Activated naive CD4-positive, alpha-beta T cell treated with anti-CD3 and anti-CD28 coated beads for 36 hours (primary cell): ENCODE measurements around the gene STXBP6. TPM values are rescaled to one million over a fixed set of nuclear protein-coding genes. Genes with fewer than 3 reads are reported as not detected.
"Not testable (repeated sequence)": the region's sequence is repeated elsewhere in the genome, so short reads cannot be mapped to it uniquely, and the experiment has no call there.

ENCODE experiments used
- CTCF ChIA-PET: fragments of 350-600 bp; sonication (Branson Sonifier 250); formaldehyde crosslinking; loops from one replicate; lab custom pipeline; 2021; ENCODE audit warnings: antibody characterized with exemption; lab: Charles Lee
- DNase-seq: peaks from one replicate; pipeline ENCODE4 v3.0.0-alpha.2; 2020
- H3K27ac Mint-ChIP-seq: one replicate; pipeline ENCODE4 v1.8.0; 2021; ENCODE audit warnings: mild to moderate bottlenecking, mixed read lengths
- H3K27me3 Mint-ChIP-seq: one replicate; pipeline ENCODE4 v1.8.0; 2021; ENCODE audit warnings: low read depth, mixed read lengths
- H3K36me3 Mint-ChIP-seq: one replicate; pipeline ENCODE4 v1.8.0; 2021; ENCODE audit warnings: low read depth, mixed read lengths
- H3K4me1 Mint-ChIP-seq: one replicate; pipeline ENCODE4 v1.8.0; 2021; ENCODE audit warnings: low read depth, mixed read lengths
- H3K4me3 Mint-ChIP-seq: one replicate; pipeline ENCODE4 v1.8.0; 2021; ENCODE audit warnings: mild to moderate bottlenecking, moderate library complexity, mixed read lengths
- H3K9me3 Mint-ChIP-seq: one replicate; pipeline ENCODE4 v1.8.0; 2021; ENCODE audit warnings: mixed read lengths
- intact Hi-C: fragments of 100-400 bp; cut with micrococcal nuclease; formaldehyde crosslinking; loops from one replicate; pipeline ENCODE4 v1.15.1; 2023
- total RNA-seq, 2 experiments: library from RNA; stranded (reverse); gene quantifications; one replicate each; pipeline ENCODE4 v1.2.3, GENCODE V29; 2021

STXBP6 gene
- total RNA-seq, 2 experiments from 2014 or later: not detected

GRCh38 chr14:24809135-24809534, 240.8 kb downstream of the STXBP6 start:
- H3K4me3 Mint-ChIP-seq: no peak overlapping the region
- no peak for DNase-seq
- peaks cover 7% of the 10 kb centered on the region for H3K27me3 Mint-ChIP-seq
- no peaks in the 10 kb centered on the region for H3K4me1 Mint-ChIP-seq
- intact Hi-C loops: loop anchor here (5.0 kb wide), 1 partner anchor 588 kb away; no protein-coding TSS in a partner anchor
- no peak overlapping the region for H3K27ac Mint-ChIP-seq
- no peaks in the 10 kb centered on the region for H3K36me3 Mint-ChIP-seq
- H3K9me3 Mint-ChIP-seq: no peaks in the 10 kb centered on the region
- CTCF ChIA-PET: no interaction called here

- H3K4me3 Mint-ChIP-seq: no peak overlapping the region
- intact Hi-C loops: loop anchor here (5.0 kb wide), 1 partner anchor 589 kb away; no protein-coding TSS in a partner anchor
- DNase-seq: no peak
- H3K36me3 Mint-ChIP-seq: no peaks in the 10 kb centered on the region
- H3K27ac Mint-ChIP-seq: no peak overlapping the region
- CTCF ChIA-PET: interaction anchor here (0.7 kb wide), 1 partner anchor 24 kb away, joined by 3 read pairs; no protein-coding TSS in a partner anchor
- H3K9me3 Mint-ChIP-seq: no peaks in the 10 kb centered on the region
- no peaks in the 10 kb centered on the region for H3K4me1 Mint-ChIP-seq
- peaks cover 7% of the 10 kb centered on the region for H3K27me3 Mint-ChIP-seq
Observed at GRCh38 chr14:24808412-24808811, 241.5 kb downstream of the STXBP6 start.

GRCh38 chr14:24806061-24806678, 243.8 kb downstream of the STXBP6 start:
- DNase-seq: peak; percentile 68
- intact Hi-C loops: loop anchor here (1.0 to 5.0 kb wide), 3 partner anchors 326 to 591 kb away; no protein-coding TSS in a partner anchor
- H3K27ac Mint-ChIP-seq: no peak overlapping the region
- H3K9me3 Mint-ChIP-seq: no peaks in the 10 kb centered on the region
- peaks cover 7% of the 10 kb centered on the region for H3K27me3 Mint-ChIP-seq
- no peak overlapping the region for H3K4me3 Mint-ChIP-seq
- no peaks in the 10 kb centered on the region for H3K36me3 Mint-ChIP-seq
- CTCF ChIA-PET: interaction anchor here (0.8 to 3.3 kb wide), 6 partner anchors 14 to 325 kb away, joined by 3 to 15 read pairs (median 4); no protein-coding TSS in a partner anchor
- H3K4me1 Mint-ChIP-seq: no peaks in the 10 kb centered on the region

GRCh38 chr14:24804552-24805212, 245.3 kb downstream of the STXBP6 start:
- Mint-ChIP-seq H3K4me1 (no peaks in the 10 kb centered on the region), H3K27me3 (peaks cover 7% of the 10 kb centered on the region), H3K36me3 (no peaks in the 10 kb centered on the region), H3K27ac (no peak overlapping the region), H3K9me3 (no peaks in the 10 kb centered on the region), H3K4me3 (no peak overlapping the region)
- CTCF ChIA-PET: interaction anchor here (2.3 to 3.3 kb wide), 2 partner anchors 95 to 327 kb away, joined by 7 to 15 read pairs; no protein-coding TSS in a partner anchor
- no peak for DNase-seq
- intact Hi-C loops: loop anchor here (5.0 kb wide), 1 partner anchor 593 kb away; no protein-coding TSS in a partner anchor

- no peaks in the 10 kb centered on the region for H3K36me3 Mint-ChIP-seq
- DNase-seq: no peak
- CTCF ChIA-PET: interaction anchor here (2.3 kb wide), 1 partner anchor 94 kb away, joined by 7 read pairs; no protein-coding TSS in a partner anchor
- no peaks in the 10 kb centered on the region for H3K9me3 Mint-ChIP-seq
- peaks cover 7% of the 10 kb centered on the region for H3K27me3 Mint-ChIP-seq
- intact Hi-C loops: no loop called here
- no peak overlapping the region for H3K4me3 Mint-ChIP-seq
- no peak overlapping the region for H3K27ac Mint-ChIP-seq
- H3K4me1 Mint-ChIP-seq: no peaks in the 10 kb centered on the region
Observed at GRCh38 chr14:24803933-24804494, 245.9 kb downstream of the STXBP6 start.

GRCh38 chr14:24803426-24803825, 246.5 kb downstream of the STXBP6 start:
- H3K9me3 Mint-ChIP-seq, H3K36me3 Mint-ChIP-seq, DNase-seq, H3K4me1 Mint-ChIP-seq, H3K4me3 Mint-ChIP-seq, CTCF ChIA-PET, H3K27ac Mint-ChIP-seq, H3K27me3 Mint-ChIP-seq, intact Hi-C loops: not testable (repeated sequence)

GRCh38 chr14:24802236-24802635, 247.7 kb downstream of the STXBP6 start:
- H3K9me3 Mint-ChIP-seq: no peaks in the 10 kb centered on the region
- H3K27ac Mint-ChIP-seq: no peak overlapping the region
- no peaks in the 10 kb centered on the region for H3K36me3 Mint-ChIP-seq
- CTCF ChIA-PET: no interaction called here
- intact Hi-C loops: no loop called here
- H3K4me1 Mint-ChIP-seq: no peaks in the 10 kb centered on the region
- no peak for DNase-seq
- H3K4me3 Mint-ChIP-seq: no peak overlapping the region
- peaks cover 4% of the 10 kb centered on the region for H3K27me3 Mint-ChIP-seq

GRCh38 chr14:24801024-24801423, 248.9 kb downstream of the STXBP6 start:
- Mint-ChIP-seq H3K4me1 (no peaks in the 10 kb centered on the region), H3K36me3 (no peaks in the 10 kb centered on the region), H3K27ac (no peak overlapping the region), H3K4me3 (no peak overlapping the region), H3K27me3 (no peaks in the 10 kb centered on the region), H3K9me3 (no peaks in the 10 kb centered on the region)
- intact Hi-C loops: no loop called here
- no peak for DNase-seq
- CTCF ChIA-PET: no interaction called here

GRCh38 chr14:24798911-24799462, 251.0 kb downstream of the STXBP6 start:
- Mint-ChIP-seq H3K4me3 (no peak overlapping the region), H3K9me3 (no peaks in the 10 kb centered on the region)

GRCh38 chr14:24795406-24795805, 254.5 kb downstream of the STXBP6 start:
- no peak overlapping the region for H3K27ac Mint-ChIP-seq
- no peak overlapping the region for H3K4me3 Mint-ChIP-seq
- no peak for DNase-seq
- CTCF ChIA-PET: no interaction called here
- no peaks in the 10 kb centered on the region for H3K9me3 Mint-ChIP-seq
- H3K36me3 Mint-ChIP-seq: no peaks in the 10 kb centered on the region
- peaks cover 13% of the 10 kb centered on the region for H3K27me3 Mint-ChIP-seq
- intact Hi-C loops: no loop called here
- H3K4me1 Mint-ChIP-seq: no peaks in the 10 kb centered on the region

More at GRCh38 chr14:24798911-24799462, 251.0 kb downstream of the STXBP6 start:
- Mint-ChIP-seq H3K4me1 (no peaks in the 10 kb centered on the region), H3K27me3 (peaks cover 6% of the 10 kb centered on the region), H3K36me3 (no peaks in the 10 kb centered on the region), H3K27ac (no peak overlapping the region)
- no peak for DNase-seq
- CTCF ChIA-PET: interaction anchor here (0.5 kb wide), 1 partner anchor 232 kb away, joined by 4 read pairs; no protein-coding TSS in a partner anchor
- intact Hi-C loops: no loop called here

- DNase-seq: no peak
- Mint-ChIP-seq H3K27ac (no peak overlapping the region), H3K36me3 (no peaks in the 10 kb centered on the region), H3K27me3 (peaks cover 13% of the 10 kb centered on the region), H3K9me3 (no peaks in the 10 kb centered on the region), H3K4me1 (no peaks in the 10 kb centered on the region), H3K4me3 (no peak overlapping the region)
- intact Hi-C loops: no loop called here
- CTCF ChIA-PET: no interaction called here
Observed at GRCh38 chr14:24794644-24795305, 255.2 kb downstream of the STXBP6 start.

GRCh38 chr14:24790196-24790595, 259.8 kb downstream of the STXBP6 start:
- no peak overlapping the region for H3K4me3 Mint-ChIP-seq
- peaks cover 25% of the 10 kb centered on the region for H3K27me3 Mint-ChIP-seq
- H3K9me3 Mint-ChIP-seq: no peaks in the 10 kb centered on the region
- CTCF ChIA-PET: no interaction called here
- DNase-seq: no peak
- intact Hi-C loops: no loop called here
- no peaks in the 10 kb centered on the region for H3K4me1 Mint-ChIP-seq
- H3K27ac Mint-ChIP-seq: no peak overlapping the region
- no peaks in the 10 kb centered on the region for H3K36me3 Mint-ChIP-seq
